NOMO-1 treated with DMSO at 0.1 percent for 48 hours (cell line): Measurements from ENCODE around the gene MYH11.

Experiments
- DNase-seq: peaks from one replicate; lab custom pipeline; 2025; ENCODE audit not compliant: unreplicated experiment; lab: John Stamatoyannopoulos, UW

The MYH11 gene

GRCh38 chr16:15779664-15780351 is 77.0 kb downstream of the MYH11 start:
- no peak for DNase-seq

- DNase-seq = no peak
Measured at GRCh38 chr16:15778999-15779614, 77.7 kb downstream of the MYH11 start.

- no peak for DNase-seq
Measured at GRCh38 chr16:15778204-15778743, 78.6 kb downstream of the MYH11 start.

GRCh38 chr16:15777533-15778203 is 79.2 kb downstream of the MYH11 start:
- peak; percentile 38 for DNase-seq

- DNase-seq = no peak
Measured at GRCh38 chr16:15776572-15776971, 80.3 kb downstream of the MYH11 start.

GRCh38 chr16:15775663-15776304 is 81.0 kb downstream of the MYH11 start:
- no peak for DNase-seq

GRCh38 chr16:15775209-15775608 is 81.6 kb downstream of the MYH11 start:
- no peak for DNase-seq

GRCh38 chr16:15773968-15774367 is 82.9 kb downstream of the MYH11 start:
- DNase-seq = no peak

- DNase-seq = no peak
Measured at GRCh38 chr16:15772579-15773293, 84.1 kb downstream of the MYH11 start.

GRCh38 chr16:15771694-15772093 is 85.1 kb downstream of the MYH11 start:
- DNase-seq = no peak

- no peak for DNase-seq
Measured at GRCh38 chr16:15770512-15770911, 86.3 kb downstream of the MYH11 start.

- no peak for DNase-seq
Measured at GRCh38 chr16:15770107-15770506, 86.7 kb downstream of the MYH11 start.

GRCh38 chr16:15769239-15769638 is 87.6 kb downstream of the MYH11 start:
- no peak for DNase-seq

GRCh38 chr16:15768201-15768600 is 88.6 kb downstream of the MYH11 start:
- no peak for DNase-seq

- DNase-seq = no peak
Measured at GRCh38 chr16:15766918-15767317, 89.9 kb downstream of the MYH11 start.

GRCh38 chr16:15765880-15766279 is 90.9 kb downstream of the MYH11 start:
- DNase-seq = peak; percentile 58

GRCh38 chr16:15765116-15765515 is 91.7 kb downstream of the MYH11 start:
- DNase-seq = no peak

GRCh38 chr16:15764112-15764511 is 92.7 kb downstream of the MYH11 start:
- DNase-seq = no peak

GRCh38 chr16:15760129-15760528 is 96.7 kb downstream of the MYH11 start:
- DNase-seq = no peak

GRCh38 chr16:15759070-15759469 is 97.8 kb downstream of the MYH11 start:
- no peak for DNase-seq
